H1 (cell line): ENCODE measurements around the gene CGREF1. TPM values are rescaled to one million over a fixed set of nuclear protein-coding genes. Genes with fewer than 3 reads are reported as not detected.
A peak's percentile ranks its signal among the peaks of the same experiment; 100 is the strongest.

Experiments used
- CTCF ChIP-seq, 3 experiments: IDR thresholded peaks; 1 replicate in 2 of 3; 2 replicates in 1 of 3; pipeline versions ENCODE4 v1.5.1 to v1.6.1; 2011; ENCODE audit warnings: low read length in 3 of 3, mild to moderate bottlenecking in 3 of 3, inconsistent platforms in 2 of 3, low read depth in 1 of 3, moderate library complexity in 1 of 3; ENCODE audit not compliant: insufficient read depth in 1 of 3; ENCODE audit errors: control extremely low read depth in 1 of 3
- HDAC2 ChIP-seq, 2 experiments: fragments of 300-600 bp in 1 of 2; sonication (generic) in 1 of 2; IDR thresholded peaks; 2 replicates each; pipeline ENCODE4 v1.6.1; 2011 to 2012; ENCODE audit warnings: low read depth in 2 of 2, low read length in 2 of 2, mild to moderate bottlenecking in 2 of 2, moderate library complexity in 2 of 2, borderline replicate concordance in 1 of 2, inconsistent platforms in 1 of 2
- KDM4A ChIP-seq: IDR thresholded peaks from one replicate; pipeline ENCODE4 v1.7.1; 2012; ENCODE audit warnings: low read depth, mild to moderate bottlenecking, moderate library complexity, low read length, inconsistent platforms; ENCODE audit not compliant: severe bottlenecking
- KDM5A ChIP-seq: fragments of 200-600 bp; IDR thresholded peaks from 2 replicates; pipeline ENCODE4 v1.7.1; 2012; ENCODE audit warnings: mild to moderate bottlenecking, low read length, inconsistent platforms, mixed read lengths
- TAF1 ChIP-seq: IDR thresholded peaks from 2 replicates; pipeline ENCODE4 v1.6.1; 2011; ENCODE audit warnings: mild to moderate bottlenecking, low read depth, low read length
- polyA plus RNA-seq, 7 experiments: library from polyadenylated mRNA; depleted of rRNA in 3 of 7; stranded (reverse) in 5 of 7; unstranded in 2 of 7; fragments of >200 nt in 5 of 7; fragments of 200-250 nt in 2 of 7; gene quantifications; 1 replicate in 5 of 7; 2 replicates in 1 of 7; 4 replicates in 1 of 7; pipeline versions ENCODE4 v1.2.1 to v1.2.3, GENCODE V29; 2011 to 2013; ENCODE audit warnings: missing spikeins in 2 of 7, mixed read lengths in 2 of 7
- total RNA-seq: library from RNA; stranded (reverse); fragmentation: NEBNext Ultra II Directional; extraction: Animal tissue kit (Norgen Biotek cat#: 25700); gene quantifications from 2 replicates; pipeline ENCODE4 v1.2.1, GENCODE V29; 2021

Gene CGREF1
- total and polyA plus RNA-seq, 2 of the 8 experiments (the other 6 are each of a cell fraction or from before 2014, with no cell fraction given) = 2.5 to 3.4 TPM

- TF ChIP-seq HDAC2 (IDR thresholded peaks at IDR 0.05; ENCODE audit: borderline replicate concordance in 1 of 2, low read depth in 2 of 2, low read length in 2 of 2) (peak in 1 of 2 experiments; percentile 68; a peak in 2 of 4 replicates), KDM5A (no peak), KDM4A (peak; percentile 32), CTCF (IDR thresholded peaks at IDR 0.05; ENCODE audit: control extremely low read depth in 1 of 3, insufficient read depth in 1 of 3, low read depth in 1 of 3, low read length in 3 of 3) (no peak), TAF1 (0 out of 2 replicates have a peak, but pooled peaks have one; percentile 26)
These were observed 32.0 kb downstream of the CGREF1 start, which contains the start of gene KHK (continued) for GRCh38 chr2:27086724-27087593.
